SK-N-SH (cell line): ENCODE measurements around the gene MYLK4. TPM values are rescaled to one million over a fixed set of nuclear protein-coding genes. Genes with fewer than 3 reads are reported as not detected.

Experiments
- CTCF ChIA-PET: fragments of 300-600, 350-600 bp; formaldehyde crosslinking; extraction: SDS; loops from one replicate; lab custom pipeline; 2021; lab: Yijun Ruan, JAX
- POLR2A ChIA-PET: fragments of 350-600 bp; sonication (Branson Sonifier 250); formaldehyde crosslinking; extraction: SDS; loops from one replicate; lab custom pipeline; 2020; ENCODE audit warnings: antibody characterized with exemption, inconsistent platforms; lab: Yijun Ruan, JAX
- DNase-seq: peaks from one replicate; pipeline ENCODE4 v3.0.0; 2012
- H2AFZ ChIP-seq: fragments of 200-600 bp; sonication (generic); 2 replicates; pipeline ENCODE4 v1.8.1; 2016; ENCODE audit warnings: antibody characterized with exemption, mild to moderate bottlenecking, low read depth
- H3F3A ChIP-seq: fragments of 200-600 bp; sonication (generic); replicated peaks from 2 replicates; pipeline ENCODE3; 2016; ENCODE audit warnings: antibody characterized with exemption, mild to moderate bottlenecking; ENCODE audit not compliant: insufficient read depth
- H3K27ac ChIP-seq, 2 experiments: fragments of 200-500 bp in 1 of 2; fragments of 200-600 bp in 1 of 2; sonication (Bioruptor generic) in 1 of 2; sonication (generic), shearing (Covaris generic) in 1 of 2; 2 replicates each; pipeline versions ENCODE4 v1.5.1 to v1.6.1; 2014 to 2016; ENCODE audit warnings: low read depth in 2 of 2, inconsistent platforms in 1 of 2, low read length in 1 of 2, mild to moderate bottlenecking in 1 of 2, mixed read lengths in 1 of 2
- H3K27me3 ChIP-seq: fragments of 200-600 bp; sonication (generic), shearing (Covaris generic); 2 replicates; pipeline ENCODE4 v1.6.1; 2016; ENCODE audit warnings: mixed run types; ENCODE audit not compliant: insufficient read depth
- H3K36me3 ChIP-seq, 2 experiments: fragments of 200-500 bp in 1 of 2; fragments of 200-600 bp in 1 of 2; sonication (Bioruptor generic) in 1 of 2; sonication (generic) in 1 of 2; replicated peaks in 1 of 2; 2 replicates each; pipeline versions ENCODE3 to v1.5.1; 2014 to 2016; ENCODE audit warnings: low read length in 1 of 2, mild to moderate bottlenecking in 1 of 2; ENCODE audit not compliant: insufficient read depth in 2 of 2, control insufficient read depth in 1 of 2
- H3K4me1 ChIP-seq, 2 experiments: fragments of 200-500 bp in 1 of 2; fragments of 200-600 bp in 1 of 2; sonication (Bioruptor generic) in 1 of 2; sonication (generic), shearing (Covaris generic) in 1 of 2; 2 replicates each; pipeline versions ENCODE4 v1.5.1 to v1.6.1; 2014 to 2016; ENCODE audit warnings: low read depth in 1 of 2, low read length in 1 of 2, mixed run types in 1 of 2; ENCODE audit not compliant: insufficient read depth in 2 of 2, control insufficient read depth in 1 of 2
- H3K4me2 ChIP-seq: fragments of 200-600 bp; sonication (generic), shearing (Covaris generic); 2 replicates; pipeline ENCODE4 v1.6.1; 2017; ENCODE audit warnings: mixed run types
- H3K4me3 ChIP-seq, 2 experiments: fragments of 200-500 bp in 1 of 2; fragments of 200-600 bp in 1 of 2; sonication (Bioruptor generic) in 1 of 2; sonication (generic), shearing (Covaris generic) in 1 of 2; 2 replicates each; pipeline versions ENCODE4 v1.5.1 to v1.8.1; 2014 to 2016; ENCODE audit warnings: low read depth in 2 of 2, inconsistent platforms in 1 of 2, low read length in 1 of 2, mild to moderate bottlenecking in 1 of 2, mixed read lengths in 1 of 2, moderate library complexity in 1 of 2
- H3K79me2 ChIP-seq: fragments of 200-600 bp; sonication (generic); 2 replicates; pipeline ENCODE4 v1.8.1; 2017; ENCODE audit warnings: mild to moderate bottlenecking; ENCODE audit not compliant: insufficient read depth
- H3K9ac ChIP-seq: fragments of 200-600 bp; sonication (generic); 2 replicates; pipeline ENCODE4 v1.6.1; 2017; ENCODE audit warnings: mixed run types
- H3K9me2 ChIP-seq: fragments of 200-600 bp; sonication (generic); 2 replicates; pipeline ENCODE4 v1.6.1; 2017; ENCODE audit warnings: mixed run types
- H3K9me3 ChIP-seq: fragments of 200-600 bp; sonication (generic); 2 replicates; pipeline ENCODE4 v1.6.1; 2017; ENCODE audit warnings: mixed run types, mild to moderate bottlenecking, moderate library complexity
- H4K20me1 ChIP-seq: fragments of 200-600 bp; sonication (generic); 2 replicates; pipeline ENCODE4 v1.6.1; 2017; ENCODE audit warnings: mild to moderate bottlenecking, mixed run types; ENCODE audit not compliant: insufficient read depth
- ELF1 ChIP-seq: IDR thresholded peaks from 2 replicates; pipeline ENCODE4 v1.4.0; 2012
- EP300 ChIP-seq, 2 experiments: IDR thresholded peaks; 2 replicates each; pipeline versions ENCODE4 v1.4.0 to v1.6.1; 2012; ENCODE audit warnings: borderline replicate concordance in 1 of 2, low read depth in 1 of 2, low read length in 1 of 2
- EZH2phosphoT487 ChIP-seq: fragments of 200-600 bp; sonication (generic); IDR thresholded peaks from 2 replicates; pipeline ENCODE4 v1.6.1; 2017; ENCODE audit warnings: low read depth, mixed run types, mild to moderate bottlenecking, antibody characterized with exemption, moderate library complexity, borderline replicate concordance
- FOXJ3 ChIP-seq: sonication (generic); formaldehyde crosslinking; IDR thresholded peaks from 2 replicates; pipeline ENCODE4 v1.5.1; 2020; ENCODE audit warnings: mild to moderate bottlenecking, missing genetic modification reagents
- GABPA ChIP-seq: IDR thresholded peaks from 2 replicates; pipeline ENCODE4 v1.4.0; 2012; ENCODE audit warnings: low read depth, mild to moderate bottlenecking
- IRF3 ChIP-seq: fragments of 150-350 bp; IDR thresholded peaks from 2 replicates; pipeline ENCODE4 v1.6.1; 2016; ENCODE audit warnings: mild to moderate bottlenecking, low read depth, low read length
- MAX ChIP-seq: IDR thresholded peaks from 2 replicates; pipeline ENCODE4 v1.4.0; 2012; ENCODE audit warnings: low read depth
- MEF2A ChIP-seq: IDR thresholded peaks from 2 replicates; pipeline ENCODE4 v1.4.0; 2012; ENCODE audit warnings: low read depth, borderline replicate concordance
- MXI1 ChIP-seq: IDR thresholded peaks from 2 replicates; pipeline ENCODE4 v1.6.1; 2012; ENCODE audit warnings: mild to moderate bottlenecking, low read depth, low read length, improper control_type of control experiment
- NFIC ChIP-seq: IDR thresholded peaks from 2 replicates; pipeline ENCODE4 v1.4.0; 2012; ENCODE audit warnings: borderline replicate concordance
- NRF1 ChIP-seq: IDR thresholded peaks from 2 replicates; pipeline ENCODE4 v1.6.1; 2012; ENCODE audit warnings: low read depth, mild to moderate bottlenecking, low read length
- PBX3 ChIP-seq: IDR thresholded peaks from 2 replicates; pipeline ENCODE4; 2012
- POLR2AphosphoS5 ChIP-seq: IDR thresholded peaks from 2 replicates; pipeline ENCODE4 v1.6.1; 2012; ENCODE audit warnings: low read depth, low read length
- RCOR1 ChIP-seq: fragments of 150-350 bp; IDR thresholded peaks from 2 replicates; pipeline ENCODE4 v1.6.1; 2017; ENCODE audit warnings: antibody characterized with exemption, low read length
- RXRA ChIP-seq: IDR thresholded peaks from 2 replicates; pipeline ENCODE4 v1.4.0; 2012; ENCODE audit warnings: low read depth, mild to moderate bottlenecking, borderline replicate concordance
- SMC3 ChIP-seq: IDR thresholded peaks from 2 replicates; pipeline ENCODE4 v1.6.1; 2012; ENCODE audit warnings: low read depth, low read length, improper control_type of control experiment
- TEAD4 ChIP-seq: IDR thresholded peaks from 2 replicates; pipeline ENCODE4 v1.4.0; 2012; ENCODE audit warnings: mild to moderate bottlenecking, borderline replicate concordance; ENCODE audit not compliant: insufficient read depth
- YY1 ChIP-seq: IDR thresholded peaks from 2 replicates; pipeline ENCODE4 v1.4.0; 2012; ENCODE audit warnings: low read depth, mild to moderate bottlenecking
- WGBS: methylation state at CpG from one replicate; pipeline ENCODE4 v1.1.6; 2017; ENCODE audit warnings: low lambda C conversion rate; 5-methylcytosine and 5-hydroxymethylcytosine counted together
- polyA plus RNA-seq, 3 experiments: library from polyadenylated mRNA; depleted of rRNA; stranded (reverse); fragments of >200 nt; gene quantifications; 2 replicates each; pipeline ENCODE4 v1.2.3, GENCODE V29; 2012

Gene MYLK4
- polyA plus RNA-seq, 1 of the 3 experiments (the other 2 are of a cell fraction): 0.16 TPM

GRCh38 chr6:2739335-2739734 is 11.4 kb downstream of the MYLK4 start:
- H3K27me3 ChIP-seq: no peaks in the 10 kb centered on the region
- H3K36me3 ChIP-seq: no peaks in the 10 kb centered on the region
- no peaks in the 10 kb centered on the region for H3K9me2 ChIP-seq
- TF ChIP-seq EZH2phosphoT487: no peak
- no peak for TF ChIP-seq NRF1
- TF ChIP-seq POLR2AphosphoS5: no peak
- TF ChIP-seq NFIC: no peak
- no peak for TF ChIP-seq TEAD4
- no peak for TF ChIP-seq ELF1
- no peak for TF ChIP-seq PBX3
- TF ChIP-seq MEF2A: no peak
- no peak for TF ChIP-seq RXRA
- no peak for TF ChIP-seq MAX
- TF ChIP-seq YY1: no peak
- TF ChIP-seq IRF3: no peak
- TF ChIP-seq MXI1: no peak
- no peak for TF ChIP-seq RCOR1
- no peak for TF ChIP-seq EP300 (IDR thresholded peaks at IDR 0.05; ENCODE audit: borderline replicate concordance in 1 of 2, low read depth in 1 of 2, low read length in 1 of 2)
- TF ChIP-seq GABPA: no peak
- TF ChIP-seq FOXJ3 (CRISPR knock-in tag): no peak
- no peak for TF ChIP-seq SMC3
- H3K4me1 ChIP-seq: peaks cover 0 to 4% of the 10 kb centered on the region in 2 experiments; a peak in 2 of 4 replicates
- H3K4me3 ChIP-seq: no peak overlapping the region
- no peak overlapping the region for H2AFZ ChIP-seq
- no peaks in the 10 kb centered on the region for H3K9me3 ChIP-seq
- no peak for DNase-seq
- H4K20me1 ChIP-seq: no peaks in the 10 kb centered on the region
- CTCF ChIA-PET: interaction anchor here (0.7 to 11.1 kb wide), 11 partner anchors 10 to 321 kb away, joined by 3 to 176 read pairs (median 3); partner anchors contain the start of gene MYLK4
- no peaks in the 10 kb centered on the region for H3K79me2 ChIP-seq
- no peaks in the 10 kb centered on the region for H3F3A ChIP-seq
- H3K4me2 ChIP-seq: no peak overlapping the region
- POLR2A ChIA-PET: no interaction called here
- 86% methylated on average over 4 of the region's 4 CpGs for WGBS
- H3K27ac ChIP-seq: no peak overlapping the region
- no peak overlapping the region for H3K9ac ChIP-seq
